ENCODE results near the gene NETO2.
"Not testable (repeated sequence)": the region's sequence is repeated elsewhere in the genome, so short reads cannot be mapped to it uniquely, and the experiment has no call there.

The NETO2 gene

GRCh38 chr16:47059130-47059529 lies 84.6 kb downstream of the NETO2 start:
- not testable (repeated sequence) for H3K9me3 ChIP-seq (ENCODE audit: control insufficient read depth, insufficient read depth, low read length); H3K36me3 ChIP-seq (ENCODE audit: control insufficient read depth, insufficient read depth, low read length); H3K9ac ChIP-seq (ENCODE audit: low read depth, low read length); H3K27me3 ChIP-seq (ENCODE audit: control insufficient read depth, insufficient read depth, low read length); H3K4me1 ChIP-seq (ENCODE audit: control insufficient read depth, insufficient read depth, low read length); H3K4me3 ChIP-seq (ENCODE audit: low read depth, low read length)

GRCh38 chr16:47058295-47059086 lies 85.3 kb downstream of the NETO2 start:
- no peaks in the 10 kb centered on the region for H3K27me3 ChIP-seq (ENCODE audit: control insufficient read depth, insufficient read depth, low read length)
- H3K36me3 ChIP-seq (ENCODE audit: control insufficient read depth, insufficient read depth, low read length) = no peaks in the 10 kb centered on the region
- H3K4me1 ChIP-seq (ENCODE audit: control insufficient read depth, insufficient read depth, low read length) = no peaks in the 10 kb centered on the region
- H3K4me3 ChIP-seq (ENCODE audit: low read depth, low read length) = no peak overlapping the region
- H3K9ac ChIP-seq (ENCODE audit: low read depth, low read length) = no peak overlapping the region
- H3K9me3 ChIP-seq (ENCODE audit: control insufficient read depth, insufficient read depth, low read length) = no peaks in the 10 kb centered on the region

GRCh38 chr16:47057630-47057993 lies 86.1 kb downstream of the NETO2 start:
- H3K4me3 ChIP-seq (ENCODE audit: low read depth, low read length) = no peak overlapping the region
- H3K9me3 ChIP-seq (ENCODE audit: control insufficient read depth, insufficient read depth, low read length) = no peaks in the 10 kb centered on the region
- H3K9ac ChIP-seq (ENCODE audit: low read depth, low read length) = no peak overlapping the region
- no peaks in the 10 kb centered on the region for H3K27me3 ChIP-seq (ENCODE audit: control insufficient read depth, insufficient read depth, low read length)
- no peaks in the 10 kb centered on the region for H3K36me3 ChIP-seq (ENCODE audit: control insufficient read depth, insufficient read depth, low read length)
- no peaks in the 10 kb centered on the region for H3K4me1 ChIP-seq (ENCODE audit: control insufficient read depth, insufficient read depth, low read length)

- no peaks in the 10 kb centered on the region for H3K9me3 ChIP-seq (ENCODE audit: control insufficient read depth, insufficient read depth, low read length)
- H3K9ac ChIP-seq (ENCODE audit: low read depth, low read length) = no peak overlapping the region
- H3K4me3 ChIP-seq (ENCODE audit: low read depth, low read length) = no peak overlapping the region
- no peaks in the 10 kb centered on the region for H3K27me3 ChIP-seq (ENCODE audit: control insufficient read depth, insufficient read depth, low read length)
- H3K4me1 ChIP-seq (ENCODE audit: control insufficient read depth, insufficient read depth, low read length) = no peaks in the 10 kb centered on the region
- H3K36me3 ChIP-seq (ENCODE audit: control insufficient read depth, insufficient read depth, low read length) = no peaks in the 10 kb centered on the region
Observed at GRCh38 chr16:47056688-47057629, 86.8 kb downstream of the NETO2 start.

- H3K36me3 ChIP-seq (ENCODE audit: control insufficient read depth, insufficient read depth, low read length); H3K9me3 ChIP-seq (ENCODE audit: control insufficient read depth, insufficient read depth, low read length); H3K27me3 ChIP-seq (ENCODE audit: control insufficient read depth, insufficient read depth, low read length); H3K9ac ChIP-seq (ENCODE audit: low read depth, low read length); H3K4me3 ChIP-seq (ENCODE audit: low read depth, low read length); H3K4me1 ChIP-seq (ENCODE audit: control insufficient read depth, insufficient read depth, low read length): not testable (repeated sequence)
Observed at GRCh38 chr16:47056061-47056460, 87.7 kb downstream of the NETO2 start.

- Histone ChIP-seq H3K4me1 (ENCODE audit: control insufficient read depth, insufficient read depth, low read length) (no peaks in the 10 kb centered on the region), H3K27me3 (ENCODE audit: control insufficient read depth, insufficient read depth, low read length) (no peaks in the 10 kb centered on the region), H3K9me3 (ENCODE audit: control insufficient read depth, insufficient read depth, low read length) (no peaks in the 10 kb centered on the region), H3K9ac (ENCODE audit: low read depth, low read length) (no peak overlapping the region), H3K4me3 (ENCODE audit: low read depth, low read length) (no peak overlapping the region), H3K36me3 (ENCODE audit: control insufficient read depth, insufficient read depth, low read length) (no peaks in the 10 kb centered on the region)
Observed at GRCh38 chr16:47055136-47055885, 88.4 kb downstream of the NETO2 start.

- Histone ChIP-seq H3K36me3 (ENCODE audit: control insufficient read depth, insufficient read depth, low read length) (no peaks in the 10 kb centered on the region), H3K9me3 (ENCODE audit: control insufficient read depth, insufficient read depth, low read length) (no peaks in the 10 kb centered on the region), H3K4me3 (ENCODE audit: low read depth, low read length) (no peak overlapping the region), H3K27me3 (ENCODE audit: control insufficient read depth, insufficient read depth, low read length) (no peaks in the 10 kb centered on the region), H3K9ac (ENCODE audit: low read depth, low read length) (no peak overlapping the region), H3K4me1 (ENCODE audit: control insufficient read depth, insufficient read depth, low read length) (no peaks in the 10 kb centered on the region)
Observed at GRCh38 chr16:47054306-47054705, 89.4 kb downstream of the NETO2 start.

- Histone ChIP-seq H3K4me3 (ENCODE audit: low read depth, low read length) (no peak overlapping the region), H3K9me3 (ENCODE audit: control insufficient read depth, insufficient read depth, low read length) (no peaks in the 10 kb centered on the region), H3K9ac (ENCODE audit: low read depth, low read length) (no peak overlapping the region), H3K4me1 (ENCODE audit: control insufficient read depth, insufficient read depth, low read length) (no peaks in the 10 kb centered on the region), H3K27me3 (ENCODE audit: control insufficient read depth, insufficient read depth, low read length) (no peaks in the 10 kb centered on the region), H3K36me3 (ENCODE audit: control insufficient read depth, insufficient read depth, low read length) (no peaks in the 10 kb centered on the region)
Observed at GRCh38 chr16:47053895-47054294, 89.8 kb downstream of the NETO2 start.

- Histone ChIP-seq H3K9me3 (ENCODE audit: control insufficient read depth, insufficient read depth, low read length) (no peaks in the 10 kb centered on the region), H3K4me3 (ENCODE audit: low read depth, low read length) (no peak overlapping the region), H3K9ac (ENCODE audit: low read depth, low read length) (no peak overlapping the region), H3K4me1 (ENCODE audit: control insufficient read depth, insufficient read depth, low read length) (no peaks in the 10 kb centered on the region), H3K27me3 (ENCODE audit: control insufficient read depth, insufficient read depth, low read length) (no peaks in the 10 kb centered on the region), H3K36me3 (ENCODE audit: control insufficient read depth, insufficient read depth, low read length) (no peaks in the 10 kb centered on the region)
Observed at GRCh38 chr16:47052666-47053640, 90.8 kb downstream of the NETO2 start.

GRCh38 chr16:47051031-47051430 lies 92.7 kb downstream of the NETO2 start:
- Histone ChIP-seq H3K36me3 (ENCODE audit: control insufficient read depth, insufficient read depth, low read length) (no peaks in the 10 kb centered on the region), H3K27me3 (ENCODE audit: control insufficient read depth, insufficient read depth, low read length) (no peaks in the 10 kb centered on the region), H3K9me3 (ENCODE audit: control insufficient read depth, insufficient read depth, low read length) (no peaks in the 10 kb centered on the region), H3K4me3 (ENCODE audit: low read depth, low read length) (no peak overlapping the region), H3K9ac (ENCODE audit: low read depth, low read length) (no peak overlapping the region), H3K4me1 (ENCODE audit: control insufficient read depth, insufficient read depth, low read length) (no peaks in the 10 kb centered on the region)
